WTC11 (cell line): ENCODE results near the gene PRPF6. TPM values are rescaled to one million over a fixed set of nuclear protein-coding genes. Genes with fewer than 3 reads are reported as not detected.

Experiments used
- ATAC-seq: fragments of 200-7000 bp; cut with Tn5 transposase; 2 replicates; pipeline ENCODE4 v1.10.0; 2021; ENCODE audit warnings: mild to moderate bottlenecking, moderate library complexity
- CTCF ChIA-PET: fragments of 300-600 bp; sonication (Branson Sonifier 250); formaldehyde crosslinking; loops from one replicate; lab custom pipeline; 2021; ENCODE audit warnings: antibody characterized with exemption; lab: Charles Lee
- POLR2A ChIA-PET: fragments of 350-600 bp; sonication (Branson Sonifier 250); formaldehyde crosslinking; loops from one replicate; lab custom pipeline; 2021; ENCODE audit warnings: antibody characterized with exemption; lab: Charles Lee
- DNase-seq: peaks from one replicate; pipeline ENCODE4 v3.0.0; 2021; ENCODE audit warnings: low spot score
- H3K27ac Mint-ChIP-seq: 2 replicates; pipeline ENCODE4 v1.8.0; 2021; ENCODE audit warnings: mixed read lengths
- H3K27me3 Mint-ChIP-seq: 2 replicates; pipeline ENCODE4 v1.8.0; 2021; ENCODE audit warnings: low read depth, mild to moderate bottlenecking, moderate library complexity, mixed read lengths
- H3K36me3 Mint-ChIP-seq: 2 replicates; pipeline ENCODE4 v1.8.0; 2021; ENCODE audit warnings: mixed read lengths
- H3K4me1 Mint-ChIP-seq: 2 replicates; pipeline ENCODE4 v1.8.0; 2022; ENCODE audit warnings: mixed read lengths
- H3K4me3 Mint-ChIP-seq: 2 replicates; pipeline ENCODE4 v1.8.0; 2021; ENCODE audit warnings: mild to moderate bottlenecking, moderate library complexity, mixed read lengths
- H3K9me3 Mint-ChIP-seq: 2 replicates; pipeline ENCODE4 v1.8.0; 2021; ENCODE audit warnings: mixed read lengths
- E2F5 ChIP-seq: sonication (generic); formaldehyde crosslinking; IDR thresholded peaks from 2 replicates; pipeline ENCODE4 v1.8.1; 2022; ENCODE audit warnings: mild to moderate bottlenecking, moderate library complexity, missing genetic modification reagents
- ETV6 ChIP-seq: sonication (generic); formaldehyde crosslinking; IDR thresholded peaks from 2 replicates; pipeline ENCODE4 v1.8.1; 2022; ENCODE audit warnings: mild to moderate bottlenecking, missing genetic modification reagents
- FOXJ3 ChIP-seq: sonication (generic); formaldehyde crosslinking; IDR thresholded peaks from 2 replicates; pipeline ENCODE4 v1.9.0; 2021; ENCODE audit warnings: missing genetic modification reagents, mild to moderate bottlenecking, borderline replicate concordance
- FOXK1 ChIP-seq: sonication (generic); formaldehyde crosslinking; IDR thresholded peaks from 2 replicates; pipeline ENCODE4 v1.8.0; 2022; ENCODE audit warnings: mild to moderate bottlenecking, moderate library complexity, missing genetic modification reagents
- FOXP4 ChIP-seq: sonication (generic); formaldehyde crosslinking; IDR thresholded peaks from 2 replicates; pipeline ENCODE4 v1.8.0; 2022; ENCODE audit warnings: mild to moderate bottlenecking, missing genetic modification reagents
- IRF1 ChIP-seq: sonication (generic); formaldehyde crosslinking; IDR thresholded peaks from 2 replicates; pipeline ENCODE4 v1.8.0; 2023; ENCODE audit warnings: missing genetic modification reagents
- MXD4 ChIP-seq: fragments of 250-450 bp; sonication (Bioruptor Pico); IDR thresholded peaks from 2 replicates; pipeline ENCODE4 v1.8.0; 2021; ENCODE audit warnings: mild to moderate bottlenecking, moderate library complexity, borderline replicate concordance
- NFYB ChIP-seq: sonication (generic); formaldehyde crosslinking; conservative IDR thresholded peaks from 2 replicates; pipeline ENCODE4 v1.8.0; 2022; ENCODE audit warnings: low read depth, missing genetic modification reagents
- RELA ChIP-seq: sonication (generic); formaldehyde crosslinking; IDR thresholded peaks from 2 replicates; pipeline ENCODE4 v1.8.1; 2022; ENCODE audit warnings: missing genetic modification reagents, mild to moderate bottlenecking, borderline replicate concordance
- SMAD4 ChIP-seq: sonication (generic); formaldehyde crosslinking; IDR thresholded peaks from 2 replicates; pipeline ENCODE4 v1.8.0; 2022; ENCODE audit warnings: mild to moderate bottlenecking, missing genetic modification reagents
- SOX15 ChIP-seq: fragments of 250-450 bp; sonication (Bioruptor Pico); IDR thresholded peaks from 2 replicates; pipeline ENCODE4 v1.9.0; 2021; ENCODE audit warnings: mild to moderate bottlenecking
- TP53 ChIP-seq: sonication (generic); formaldehyde crosslinking; IDR thresholded peaks from 2 replicates; pipeline ENCODE4 v1.8.1; 2023; ENCODE audit warnings: mild to moderate bottlenecking, missing genetic modification reagents
- ZNF219 ChIP-seq: sonication (generic); formaldehyde crosslinking; IDR thresholded peaks from 2 replicates; pipeline ENCODE4 v1.8.0; 2023; ENCODE audit warnings: missing genetic modification reagents, mild to moderate bottlenecking, borderline replicate concordance
- ZNF416 ChIP-seq: fragments of 250-450 bp; sonication (Bioruptor Pico); IDR thresholded peaks from 2 replicates; pipeline ENCODE4 v1.9.0; 2021; ENCODE audit warnings: mild to moderate bottlenecking, inconsistent platforms
- total RNA-seq: library from RNA; stranded (reverse); gene quantifications from 3 replicates; pipeline ENCODE4 v1.2.3, GENCODE V29; 2021
- TF ChIP-seq, protein P1 (sequence below): sonication (generic); formaldehyde crosslinking; conservative IDR thresholded peaks from 2 replicates; pipeline ENCODE4 v1.8.1; 2022; ENCODE audit warnings: mild to moderate bottlenecking, missing genetic modification reagents

Gene PRPF6
- total RNA-seq, 1 experiment from 2014 or later, result 79.4 TPM

DNA sequence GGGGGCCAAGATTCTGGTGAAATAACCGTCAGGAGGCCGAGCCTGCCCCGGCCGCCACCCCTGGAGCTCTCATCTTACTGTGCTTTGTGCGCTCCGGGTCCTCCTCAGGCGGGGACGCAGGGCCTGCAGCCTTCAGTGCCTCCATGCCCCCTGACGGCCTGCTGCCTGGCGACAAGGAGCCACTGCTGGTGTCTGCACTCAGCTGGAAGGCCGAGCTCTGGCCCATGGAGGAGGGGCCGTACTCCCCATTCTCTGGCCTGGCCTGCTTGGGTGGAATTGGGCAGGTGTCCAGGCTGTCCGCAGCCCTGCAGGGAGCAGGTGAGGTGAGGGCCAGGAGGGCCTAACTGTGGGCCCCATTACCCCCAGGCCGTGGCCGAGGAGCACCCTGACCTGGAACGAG, 16.5 kb upstream of the PRPF6 start (continued):
- TF ChIP-seq IRF1 (no peak), RELA (CRISPR knock-in tag) (no peak), FOXP4 (CRISPR knock-in tag) (no peak), FOXJ3 (CRISPR knock-in tag) (no peak), SOX15 (CRISPR knock-in tag) (no peak), ETV6 (no peak), MXD4 (no peak), ZNF416 (CRISPR knock-in tag) (no peak), SMAD4 (CRISPR knock-in tag) (no peak)
- TF ChIP-seq, all 79 proteins: peak for 0

GRCh38 chr20:63966172-63966943, 14.6 kb upstream of the PRPF6 start:
- no peaks in the 10 kb centered on the region for H3K4me1 Mint-ChIP-seq
- ChIA-PET CTCF (no interaction called here), POLR2A (no interaction called here)
- DNase-seq (no peak), ATAC-seq (no peak)
- peaks cover 59% of the 10 kb centered on the region for H3K36me3 Mint-ChIP-seq
- TF ChIP-seq NFYB (CRISPR knock-in tag) (no peak), E2F5 (peak; percentile 41; the same call in 1 of the 2 replicates)
- TF ChIP-seq, protein P1, sequence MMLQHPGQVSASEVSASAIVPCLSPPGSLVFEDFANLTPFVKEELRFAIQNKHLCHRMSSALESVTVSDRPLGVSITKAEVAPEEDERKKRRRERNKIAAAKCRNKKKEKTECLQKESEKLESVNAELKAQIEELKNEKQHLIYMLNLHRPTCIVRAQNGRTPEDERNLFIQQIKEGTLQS (CRISPR knock-in tag), result 0 out of 2 replicates have a peak, but pooled peaks have one; percentile 37
- H3K4me3 Mint-ChIP-seq, result no peak overlapping the region
- H3K9me3 Mint-ChIP-seq, result peaks cover 3% of the 10 kb centered on the region; the same call in 1 of the 2 replicates
- no peak overlapping the region for H3K27ac Mint-ChIP-seq
- peaks cover 16% of the 10 kb centered on the region for H3K27me3 Mint-ChIP-seq

DNA sequence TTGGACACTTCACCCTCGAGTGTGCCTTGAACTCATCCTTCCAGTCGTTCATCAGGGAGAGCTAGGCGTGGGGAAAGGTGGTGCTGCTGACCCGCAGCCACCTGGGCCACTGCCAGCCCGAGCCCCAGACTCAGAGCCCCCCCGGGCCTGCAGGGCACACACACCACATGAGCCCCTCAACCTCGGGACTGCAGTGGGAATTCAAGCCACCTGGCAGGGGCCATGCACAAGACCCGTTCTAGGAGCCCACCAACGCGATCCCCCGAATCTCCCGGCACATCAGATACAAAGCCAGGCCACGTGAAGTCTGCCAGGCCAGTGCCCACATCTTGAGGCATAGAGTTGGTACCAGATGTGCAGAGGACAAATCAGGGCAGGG, 14.0 kb upstream of the PRPF6 start:
- peaks cover 55% of the 10 kb centered on the region for H3K36me3 Mint-ChIP-seq
- POLR2A ChIA-PET, result no interaction called here
- peaks cover 3% of the 10 kb centered on the region; the same call in 1 of the 2 replicates for H3K9me3 Mint-ChIP-seq
- DNase-seq (no peak), ATAC-seq (no peak)
- H3K4me3 Mint-ChIP-seq, result no peak overlapping the region
- no peak overlapping the region for H3K27ac Mint-ChIP-seq
- no peaks in the 10 kb centered on the region for H3K4me1 Mint-ChIP-seq
- TF ChIP-seq ZNF219 (CRISPR knock-in tag) (no peak), FOXK1 (CRISPR knock-in tag) (no peak), IRF1 (no peak), TP53 (CRISPR knock-in tag) (no peak)
- CTCF ChIA-PET, result no interaction called here
- H3K27me3 Mint-ChIP-seq, result peaks cover 21% of the 10 kb centered on the region
